Measurements from ENCODE around the gene TMEM123. TPM values are rescaled to one million over a fixed set of nuclear protein-coding genes. Genes with fewer than 3 reads are reported as not detected.

The TMEM123 gene
- total and polyA plus RNA-seq, 7 donors: 37.2 to 232 (median 140) TPM

DNA sequence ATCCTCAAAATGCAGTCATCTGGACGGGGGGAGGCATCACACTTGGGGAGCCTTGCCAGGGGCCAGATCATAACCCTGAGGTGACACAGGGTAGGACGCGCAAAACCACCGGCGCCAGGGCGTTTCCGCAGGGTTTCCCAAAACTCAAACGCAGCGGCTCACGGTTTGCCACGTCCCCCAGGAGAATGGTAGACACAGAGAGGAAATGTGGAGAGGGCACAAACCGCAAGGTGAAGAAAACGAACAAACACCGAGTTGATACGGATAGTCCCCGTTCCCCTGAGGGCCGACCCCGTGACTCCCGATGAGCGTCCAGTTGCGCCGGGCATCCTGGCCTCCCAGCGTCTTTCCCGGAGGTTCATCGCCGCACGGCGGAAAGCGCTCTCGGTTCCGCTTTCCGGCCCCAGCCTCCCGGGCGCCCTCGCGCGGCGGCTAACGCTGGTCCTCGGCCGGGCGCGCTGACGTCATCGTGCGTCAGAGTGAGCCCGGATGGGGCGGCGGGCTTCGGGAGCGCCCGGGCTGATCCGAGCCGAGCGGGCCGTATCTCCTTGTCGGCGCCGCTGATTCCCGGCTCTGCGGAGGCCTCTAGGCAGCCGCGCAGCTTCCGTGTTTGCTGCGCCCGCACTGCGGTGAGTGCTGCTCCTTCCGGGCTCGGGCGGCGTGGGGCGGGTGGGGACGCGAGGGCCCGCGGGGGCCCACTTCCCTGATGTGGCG is 105.7 kb downstream of the TMEM123 start, which contains the start of gene BIRC2:
BIRC2 (plus strand) TSS at position 467 of the 714 bp plus-strand sequence. CDS start 2,641 bp downstream, outside the sequence.
- H3K27me3 ChIP-seq: no peaks in the 10 kb centered on the region
- H3K27ac ChIP-seq: peak within 1 kb of the TSS; percentile 92 to 99 (median 99)
- intact Hi-C loops (cut with DNase I): loop anchor here (2.0 to 5.0 kb wide), 5 partner anchors 30 to 236 kb away; partner anchors contain the start of genes BIRC3, TMEM123 and YAP1
- peaks cover 0 to 8% (median 0%) of the 10 kb centered on the region in 4 donors for H3K36me3 ChIP-seq
- peak within 1 kb of the TSS; percentile 63 to 90 (median 83) for H3K4me3 ChIP-seq
- TF ChIP-seq POLR2A (IDR thresholded peaks at IDR 0.05) (peak; percentile 87 to 88), CTCF (IDR thresholded peaks at IDR 0.05) (peak; percentile 61 to 86 (median 73)), POLR2AphosphoS5 (IDR thresholded peaks at IDR 0.05) (peak; percentile 92 to 98 (median 95)), EP300 (IDR thresholded peaks at IDR 0.05) (peak in 1 of 4 donors; percentile 10)
- H3K9me3 ChIP-seq: no peaks in the 10 kb centered on the region
- H3K4me1 ChIP-seq: peaks cover 0 to 38% (median 33%) of the 10 kb centered on the region in 4 donors
- WGBS, 2 donors: 0% methylated on average over 77 of the region's 77 CpGs
- DNase-seq: peak; percentile 96

GRCh38 chr11:102346456-102346747 is 106.2 kb downstream of the TMEM123 start:
- 0% methylated on average over 5 of the region's 5 CpGs for WGBS, 2 donors
- TF ChIP-seq POLR2A (IDR thresholded peaks at IDR 0.05) (no peak), CTCF (IDR thresholded peaks at IDR 0.05) (no peak), EP300 (IDR thresholded peaks at IDR 0.05) (no peak), POLR2AphosphoS5 (IDR thresholded peaks at IDR 0.05) (no peak)
- Histone ChIP-seq H3K4me3 (peak overlapping the region; percentile 63 to 90 (median 83)), H3K27me3 (no peaks in the 10 kb centered on the region), H3K36me3 (peaks cover 0 to 8% (median 0%) of the 10 kb centered on the region in 4 donors), H3K9me3 (no peaks in the 10 kb centered on the region), H3K27ac (peak overlapping the region; percentile 92 to 99 (median 99)), H3K4me1 (peaks cover 0 to 38% (median 33%) of the 10 kb centered on the region in 4 donors)
- no peak for DNase-seq
- intact Hi-C loops (cut with DNase I): loop anchor here (2.0 to 5.0 kb wide), 5 partner anchors 30 to 236 kb away; partner anchors contain the start of genes BIRC3, TMEM123 and YAP1

Other genes starting within 250 kb of the TMEM123 start
- gene BIRC3, start 135.3 kb downstream of the TMEM123 start, total RNA-seq: 10 to 100 TPM in 3 of 4 donors, 1 to 10 TPM in 1; 9.1 to 18.4 (median 13.2) TPM
- gene BIRC3, start 135.3 kb downstream of the TMEM123 start, polyA plus RNA-seq: 10 to 100 TPM; 18.6 to 92.6 (median 84.8) TPM
- gene BIRC2, start 105.6 kb downstream of the TMEM123 start, total RNA-seq: 10 to 100 TPM; 32.7 to 56.0 (median 53.2) TPM
- 10 to 100 TPM; 24.7 to 41.4 (median 40.9) TPM for gene BIRC2, start 105.6 kb downstream of the TMEM123 start, polyA plus RNA-seq
- gene MMP7, start 78.0 kb upstream of the TMEM123 start, total RNA-seq: not detected
- gene MMP7, start 78.0 kb upstream of the TMEM123 start, polyA plus RNA-seq: 10 to 100 TPM in 1 of 3 donors, not detected in 2; 11.8 TPM
- gene MMP20, start 172.6 kb upstream of the TMEM123 start, total RNA-seq: not detected
- gene MMP20, start 172.6 kb upstream of the TMEM123 start, polyA plus RNA-seq: not detected

Data from sigmoid colon (tissue), 7 donors.